ENCODE results near the gene TMEM225.

- no peak for TF ChIP-seq SUZ12 (IDR thresholded peaks at IDR 0.05; ENCODE audit: extremely low read depth, insufficient read depth, insufficient read length)
- TF ChIP-seq YY1 (IDR thresholded peaks at IDR 0.05; ENCODE audit: insufficient read depth, insufficient read length), result no peak
Observed at GRCh38 chr11:123841174-123841573, 44.3 kb downstream of the TMEM225 start.
